ENCODE data around the gene MMP11.
"Not testable (repeated sequence)": the region's sequence is repeated elsewhere in the genome, so short reads cannot be mapped to it uniquely, and the experiment has no call there.

The MMP11 gene, protein sequence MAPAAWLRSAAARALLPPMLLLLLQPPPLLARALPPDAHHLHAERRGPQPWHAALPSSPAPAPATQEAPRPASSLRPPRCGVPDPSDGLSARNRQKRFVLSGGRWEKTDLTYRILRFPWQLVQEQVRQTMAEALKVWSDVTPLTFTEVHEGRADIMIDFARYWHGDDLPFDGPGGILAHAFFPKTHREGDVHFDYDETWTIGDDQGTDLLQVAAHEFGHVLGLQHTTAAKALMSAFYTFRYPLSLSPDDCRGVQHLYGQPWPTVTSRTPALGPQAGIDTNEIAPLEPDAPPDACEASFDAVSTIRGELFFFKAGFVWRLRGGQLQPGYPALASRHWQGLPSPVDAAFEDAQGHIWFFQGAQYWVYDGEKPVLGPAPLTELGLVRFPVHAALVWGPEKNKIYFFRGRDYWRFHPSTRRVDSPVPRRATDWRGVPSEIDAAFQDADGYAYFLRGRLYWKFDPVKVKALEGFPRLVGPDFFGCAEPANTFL

DNA sequence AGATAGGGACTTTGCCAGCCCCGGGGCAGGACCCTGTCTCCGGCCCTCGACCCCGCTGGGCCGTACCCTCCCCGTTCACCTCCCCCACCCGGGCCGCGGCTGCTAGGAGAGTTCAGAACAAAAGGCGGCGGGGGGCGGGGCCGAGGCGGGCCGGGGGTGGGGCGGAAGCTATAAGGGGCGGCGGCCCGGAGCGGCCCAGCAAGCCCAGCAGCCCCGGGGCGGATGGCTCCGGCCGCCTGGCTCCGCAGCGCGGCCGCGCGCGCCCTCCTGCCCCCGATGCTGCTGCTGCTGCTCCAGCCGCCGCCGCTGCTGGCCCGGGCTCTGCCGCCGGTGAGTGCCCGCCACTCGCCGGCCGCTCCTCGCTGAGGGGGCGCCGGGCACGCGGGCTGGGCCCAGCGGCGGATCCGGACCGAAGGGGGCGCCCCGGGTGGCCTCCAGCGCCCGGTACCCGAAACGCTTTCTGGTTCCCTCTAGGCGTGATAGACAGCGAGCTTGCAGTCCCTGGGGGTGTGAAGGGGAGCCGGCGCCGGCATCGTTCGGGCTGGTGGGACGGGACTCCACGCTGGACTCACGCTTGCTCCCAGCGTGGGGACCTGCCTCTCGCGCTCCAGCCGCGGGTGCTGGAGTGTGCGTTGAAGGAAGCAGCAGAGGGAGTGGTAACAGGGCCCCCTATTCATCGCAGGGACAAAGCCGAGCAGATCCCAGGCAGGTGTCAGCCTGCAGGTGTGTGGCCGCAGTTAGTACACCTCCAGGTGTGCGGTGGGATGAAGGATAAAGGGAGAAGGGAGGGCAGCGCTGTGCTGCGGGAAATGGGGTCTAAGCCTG, at the start of gene MMP11:
TSS of gene MMP11 (plus strand) at position 201 of the 825 bp plus-strand sequence. CDS start at position 223, 22 bp downstream.
- DNase-seq = peak; percentile 60

- DNase-seq = not testable (repeated sequence)
Measured at GRCh38 chr22:23728108-23728507, 44.5 kb upstream of the MMP11 start.

GRCh38 chr22:23737696-23738095, 35.0 kb upstream of the MMP11 start:
- no peak for DNase-seq

DNA sequence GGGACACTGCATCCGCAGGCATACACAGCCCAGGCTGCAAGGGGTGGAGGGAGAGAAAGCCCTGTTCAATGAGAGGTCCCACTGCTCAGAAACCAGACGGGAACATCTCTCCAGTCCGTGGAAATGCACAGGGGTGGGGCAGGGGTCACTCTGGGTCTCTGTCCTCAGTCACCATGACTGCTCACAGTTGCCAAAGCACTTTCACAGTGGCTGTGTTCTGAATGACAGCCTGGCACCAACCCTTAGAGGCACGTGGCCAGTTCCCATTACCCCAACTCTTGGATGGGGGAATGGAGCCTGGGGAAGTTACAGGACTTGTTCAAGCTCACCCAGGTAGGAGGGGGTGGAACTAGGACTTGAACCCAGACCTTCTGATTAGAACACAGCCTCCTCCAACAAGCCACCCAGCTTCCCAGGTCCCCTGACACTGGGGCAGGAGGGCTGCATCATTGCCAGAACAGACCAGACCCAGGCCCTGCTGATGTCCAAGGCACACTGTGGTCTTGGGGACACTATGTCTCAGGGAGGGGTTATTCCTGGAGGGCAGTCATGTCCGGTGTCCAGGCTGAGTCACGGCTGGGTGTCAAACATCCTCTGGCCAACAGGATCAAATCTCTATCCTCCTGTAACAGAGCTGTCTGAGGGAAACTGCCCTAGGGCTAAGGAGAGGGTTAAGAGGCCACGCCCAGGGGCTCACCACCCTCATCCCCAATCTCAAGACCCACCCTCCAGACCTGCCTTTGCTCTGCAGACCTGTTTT, 30.0 kb upstream of the MMP11 start:
- DNase-seq = no peak

DNA sequence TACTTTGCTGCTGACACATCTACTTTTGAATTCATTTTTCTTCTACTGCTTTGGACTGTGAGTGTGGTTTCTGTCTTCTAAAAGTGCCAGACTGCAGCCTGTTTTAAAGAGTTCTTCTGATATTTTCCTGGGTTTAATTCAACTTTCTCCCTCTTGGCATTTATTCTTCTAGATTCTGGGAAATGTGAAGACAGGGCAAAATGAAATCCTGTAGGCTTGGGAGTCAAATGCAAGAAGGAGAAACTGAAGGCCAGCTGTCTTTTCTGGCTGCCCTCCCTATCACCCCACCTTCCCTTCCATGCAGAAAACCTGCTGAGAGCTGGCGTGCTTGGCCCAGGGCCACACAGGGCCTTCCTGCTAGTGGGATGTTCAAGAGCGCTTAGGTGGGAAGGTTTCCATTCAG, 29.3 kb upstream of the MMP11 start:
- DNase-seq = no peak

- no peak for DNase-seq
Measured at GRCh38 chr22:23744001-23744400, 28.6 kb upstream of the MMP11 start.

- DNase-seq = no peak
Measured at GRCh38 chr22:23744485-23744884, 28.2 kb upstream of the MMP11 start.

DNA sequence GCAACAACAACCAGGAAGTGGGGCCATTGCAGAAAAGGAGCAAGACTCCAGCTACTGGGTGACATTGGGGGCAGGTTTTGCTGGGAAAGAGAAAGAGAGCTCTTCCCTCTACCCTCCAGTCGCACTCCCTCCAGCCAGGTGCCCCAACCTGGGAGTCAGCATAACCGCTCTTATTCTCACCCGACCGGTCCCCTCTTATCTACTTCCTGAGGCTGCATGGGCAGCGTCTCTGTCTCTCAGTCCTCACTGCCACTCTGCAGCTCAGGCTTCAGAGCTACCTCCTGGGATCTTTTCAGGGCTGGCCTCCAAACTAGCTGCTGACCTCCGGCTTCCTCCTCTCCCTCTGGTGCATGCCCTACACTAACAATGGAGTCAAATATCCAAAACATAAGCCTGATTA, 26.9 kb upstream of the MMP11 start:
- no peak for DNase-seq

GRCh38 chr22:23749841-23750301, 22.8 kb upstream of the MMP11 start:
- peak; percentile 54 for DNase-seq

DNA sequence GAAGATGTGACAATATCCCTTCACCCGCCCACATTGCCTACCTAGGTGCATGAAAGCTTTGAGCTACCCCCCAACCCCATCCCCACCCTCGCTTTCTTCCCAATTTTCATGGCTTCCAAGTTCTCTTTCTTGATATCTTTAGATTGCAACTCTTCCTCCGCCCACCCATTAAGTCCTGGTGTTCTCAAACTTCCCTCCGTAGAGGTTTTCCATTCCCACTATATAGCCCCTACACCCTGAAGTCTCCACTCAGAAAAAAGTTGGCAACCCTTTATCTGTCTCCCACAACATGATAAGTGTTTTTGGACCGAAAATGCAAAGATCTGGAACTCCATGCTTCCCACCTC, 22.3 kb upstream of the MMP11 start:
- DNase-seq = no peak

- peak; percentile 94 for DNase-seq
Measured at GRCh38 chr22:23750714-23751440, 21.8 kb upstream of the MMP11 start, which contains the start of gene ZNF70. Gene ZNF70 (minus strand): TSS chr22:23751112. CDS start chr22:23745140, 5,972 bp downstream.

DNA sequence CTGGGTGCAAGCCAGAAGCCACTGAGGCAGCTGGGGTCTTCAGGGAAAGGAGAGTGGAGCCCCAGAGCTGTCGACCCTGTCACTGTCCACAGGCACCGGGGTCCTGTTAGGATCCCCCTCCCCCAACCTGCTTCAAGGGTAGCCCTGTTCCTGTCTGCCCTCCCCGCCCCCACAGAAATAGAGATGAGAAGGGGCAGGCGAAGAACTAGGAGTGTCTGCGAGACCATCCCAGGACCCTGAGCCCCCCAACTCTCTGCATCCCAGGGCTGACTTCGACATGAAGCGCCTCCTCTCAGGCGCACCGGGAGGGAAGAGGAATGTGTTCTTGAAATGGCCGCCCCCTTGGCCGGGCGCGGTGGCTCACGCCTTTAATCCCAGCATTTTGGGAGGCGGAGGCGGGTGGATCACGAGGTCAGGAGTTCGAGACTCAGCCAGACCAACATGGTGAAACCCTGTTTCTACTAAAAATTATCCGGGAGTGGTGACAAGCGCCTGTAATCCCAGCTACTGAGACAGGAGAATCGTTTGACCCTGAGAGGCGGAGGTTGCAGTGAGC, 21.1 kb upstream of the MMP11 start:
- peak; percentile 76 for DNase-seq

DNA sequence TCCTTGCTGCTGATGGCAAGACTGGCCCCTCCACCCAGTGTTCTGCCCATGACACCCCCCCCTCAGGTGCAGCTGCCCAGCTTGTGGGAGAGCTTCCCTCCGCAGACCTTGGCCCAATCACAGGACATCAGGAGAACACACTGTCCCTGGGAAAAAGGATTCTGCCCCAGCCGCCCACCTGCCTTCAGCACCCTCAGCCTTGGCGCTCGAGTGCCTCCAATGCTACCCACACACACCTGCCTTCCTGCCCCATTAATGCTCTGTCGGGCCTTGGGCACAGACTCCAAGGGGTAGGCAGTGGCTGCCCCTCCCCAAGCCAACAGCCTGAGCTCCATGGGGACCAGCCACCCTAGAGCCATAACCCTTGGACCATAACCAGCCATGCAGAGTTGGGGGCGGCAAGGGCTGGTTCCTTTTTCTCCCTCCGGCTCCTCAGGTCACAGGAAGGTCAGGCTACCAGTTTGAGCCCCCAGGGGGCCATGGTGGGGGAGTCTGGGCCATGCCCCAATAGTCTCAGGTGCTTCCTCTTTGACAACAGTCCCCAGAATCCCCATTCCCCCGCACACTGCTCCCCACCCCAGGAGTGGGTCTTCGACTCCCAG, 20.5 kb upstream of the MMP11 start:
- no peak for DNase-seq

DNA sequence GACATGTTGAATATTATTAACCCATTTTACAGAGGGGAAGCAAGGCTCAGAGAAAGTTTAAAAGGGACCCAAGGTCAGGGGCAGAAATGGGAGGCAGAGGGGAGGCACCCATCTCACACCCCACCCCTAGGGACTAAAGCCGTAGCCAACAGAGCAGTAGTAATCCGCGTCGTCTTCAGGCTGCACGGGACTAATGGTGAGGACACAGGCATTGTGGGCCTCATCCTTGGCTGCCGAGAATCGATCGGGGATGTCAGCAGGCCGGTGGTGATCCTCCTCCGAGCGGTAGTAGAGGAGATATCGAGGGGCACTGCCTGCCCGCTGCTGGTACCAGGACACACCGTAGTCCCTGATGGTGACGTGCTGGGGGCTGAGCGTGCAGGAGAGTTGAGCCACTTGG, 19.9 kb upstream of the MMP11 start:
- DNase-seq = no peak

- DNase-seq = no peak
Measured at GRCh38 chr22:23753385-23753784, 19.3 kb upstream of the MMP11 start.

DNA sequence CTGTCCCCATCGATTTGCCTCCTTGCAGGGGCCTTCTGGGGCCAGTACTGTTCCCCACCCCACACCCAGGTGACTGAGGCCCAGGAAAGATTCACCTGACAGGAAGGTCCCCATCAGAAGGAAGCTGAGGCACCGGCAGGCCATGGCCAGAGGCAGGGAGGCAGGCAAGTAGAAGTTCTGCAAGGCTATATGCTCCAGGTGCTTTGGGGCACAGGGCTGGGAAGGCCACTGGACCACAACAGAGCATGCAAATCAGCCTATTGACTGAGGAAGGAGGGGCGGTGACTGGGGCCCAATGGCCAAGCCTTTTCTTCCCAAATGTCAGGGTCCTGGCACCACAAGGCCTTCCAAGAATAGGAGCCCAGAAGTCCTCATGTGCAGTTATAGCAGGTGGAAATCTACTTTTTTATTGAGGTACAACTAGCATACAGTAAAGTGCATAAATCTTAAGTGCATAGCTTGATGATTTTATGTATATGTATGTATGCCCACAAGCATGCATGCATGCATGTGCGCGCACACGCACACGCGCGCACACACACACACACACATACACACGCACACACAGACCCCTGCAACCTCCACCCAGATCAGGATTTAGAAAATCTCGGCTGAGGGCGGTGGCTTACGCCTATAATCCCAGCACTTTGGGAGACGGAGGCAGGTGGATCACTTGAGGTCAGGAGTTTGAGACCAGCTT, 18.3 kb upstream of the MMP11 start, which contains the start of gene VPREB3:
TSS of gene VPREB3 (minus strand) at position 206 of the 700 bp plus-strand sequence. CDS start at position 144, 62 bp downstream.
- DNase-seq = no peak

- no peak for DNase-seq
Measured at GRCh38 chr22:23754980-23755636, 17.5 kb upstream of the MMP11 start.

DNA sequence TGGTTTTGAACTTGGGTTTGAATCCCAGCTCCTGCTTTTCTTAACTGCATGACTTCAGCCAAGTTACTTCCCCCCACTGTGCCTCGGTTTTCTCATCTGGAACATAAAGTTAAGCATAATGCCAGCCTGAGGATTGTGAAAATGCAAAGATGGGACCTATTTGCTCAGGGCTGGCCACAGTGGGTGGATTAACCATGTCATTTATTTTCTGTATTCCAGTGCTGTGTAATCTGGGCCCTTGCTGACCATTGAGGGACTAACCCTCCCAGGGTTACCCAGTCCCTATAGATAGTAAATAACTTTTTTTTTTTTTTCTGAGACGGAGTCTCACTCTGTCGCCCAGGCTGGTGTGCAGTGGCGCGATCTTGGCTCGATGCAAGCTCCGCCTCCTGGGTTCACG, 16.9 kb upstream of the MMP11 start:
- DNase-seq = no peak

GRCh38 chr22:23756891-23757290, 15.8 kb upstream of the MMP11 start:
- no peak for DNase-seq

DNA sequence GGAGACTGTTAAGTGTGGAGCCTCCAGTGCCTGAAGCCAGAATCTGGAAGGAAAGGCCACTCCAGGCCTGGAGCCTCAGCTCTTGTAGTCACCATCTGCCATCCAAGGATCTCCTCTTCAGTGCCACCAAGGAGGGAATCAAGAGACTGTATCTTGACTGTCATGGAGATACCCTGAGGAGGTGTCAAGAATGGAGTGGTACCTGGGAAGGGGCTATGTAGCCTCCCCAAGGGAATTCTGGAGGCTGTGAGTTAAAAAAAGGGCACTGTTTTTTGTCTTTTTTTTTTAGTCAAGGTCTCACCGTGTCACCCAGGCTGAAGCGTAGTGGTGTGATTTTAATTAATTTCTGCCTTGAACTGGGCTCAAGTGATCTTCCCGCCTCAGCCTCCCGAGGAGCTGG, 13.1 kb upstream of the MMP11 start:
- DNase-seq = no peak
